ENCODE results near the gene GABARAP. TPM values are rescaled to one million over a fixed set of nuclear protein-coding genes. Genes with fewer than 3 reads are reported as not detected.

GABARAP gene
- total and polyA plus RNA-seq, 2 of the 13 experiments (the other 11 are each of a cell fraction or from before 2014, with no cell fraction given) = 161 to 310 TPM

DNA sequence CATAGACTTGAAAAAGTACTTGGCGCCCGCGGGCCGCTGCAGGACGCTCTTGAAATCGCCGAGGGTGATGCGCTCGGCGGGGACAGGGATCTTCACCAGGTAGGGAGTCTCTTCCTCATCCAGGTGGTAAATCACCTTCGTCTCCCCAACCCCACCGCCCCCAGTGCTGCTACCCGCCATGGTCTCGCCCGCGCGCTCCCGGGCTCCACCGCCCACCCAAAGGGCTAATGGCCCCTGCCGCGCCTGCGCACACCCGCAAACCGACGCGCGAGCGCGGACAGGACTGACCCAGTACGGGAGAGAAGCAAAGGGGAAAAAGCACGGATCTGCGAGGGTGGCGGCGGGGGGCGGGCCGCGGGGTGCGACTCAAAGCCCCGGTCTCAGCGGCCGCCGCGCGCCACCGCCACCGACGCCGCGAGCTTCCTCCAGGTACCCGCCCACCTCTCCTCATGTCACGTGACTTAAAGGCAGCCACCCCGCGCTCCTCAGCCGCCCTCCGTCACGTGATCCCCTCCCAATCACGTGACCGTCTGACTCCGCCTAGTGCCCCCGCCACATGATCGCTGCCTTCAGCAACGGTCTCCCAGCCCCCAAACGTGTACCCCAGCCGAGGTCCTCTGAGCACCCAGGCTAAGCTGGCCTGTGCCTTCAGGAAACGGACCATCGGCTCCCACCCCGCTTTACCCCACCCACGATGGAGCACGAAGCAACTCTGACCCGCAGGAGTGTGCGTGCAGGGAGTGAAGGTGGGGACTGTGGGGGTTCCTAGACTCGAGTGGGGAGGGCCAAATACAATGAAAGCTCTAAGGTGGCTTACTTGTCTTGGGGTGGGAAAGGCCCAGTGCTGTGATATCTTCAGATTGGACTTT, 7.9 kb downstream of the GABARAP start, which contains the start of gene DVL2 (continued):
- no peak for TF ChIP-seq TRAFD1 (CRISPR knock-in tag; IDR thresholded peaks at IDR 0.05; ENCODE audit: borderline replicate concordance)
- no peak for TF ChIP-seq DPF2 (CRISPR knock-in tag; IDR thresholded peaks at IDR 0.05; ENCODE audit: borderline replicate concordance, low read depth)
- TF ChIP-seq, protein P1, sequence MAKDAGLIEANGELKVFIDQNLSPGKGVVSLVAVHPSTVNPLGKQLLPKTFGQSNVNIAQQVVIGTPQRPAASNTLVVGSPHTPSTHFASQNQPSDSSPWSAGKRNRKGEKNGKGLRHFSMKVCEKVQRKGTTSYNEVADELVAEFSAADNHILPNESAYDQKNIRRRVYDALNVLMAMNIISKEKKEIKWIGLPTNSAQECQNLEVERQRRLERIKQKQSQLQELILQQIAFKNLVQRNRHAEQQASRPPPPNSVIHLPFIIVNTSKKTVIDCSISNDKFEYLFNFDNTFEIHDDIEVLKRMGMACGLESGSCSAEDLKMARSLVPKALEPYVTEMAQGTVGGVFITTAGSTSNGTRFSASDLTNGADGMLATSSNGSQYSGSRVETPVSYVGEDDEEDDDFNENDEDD (CRISPR knock-in tag; IDR thresholded peaks at IDR 0.05; ENCODE audit: borderline replicate concordance) = peak; percentile 93
- peak; percentile 66; the same call in 1 of the 2 replicates for TF ChIP-seq MIER2 (CRISPR knock-in tag; IDR thresholded peaks at IDR 0.05)
- peak; percentile 53; the same call in 1 of the 2 replicates for TF ChIP-seq MED13 (CRISPR knock-in tag; IDR thresholded peaks at IDR 0.05)
- TF ChIP-seq NFYC (CRISPR knock-in tag; IDR thresholded peaks at IDR 0.05) = peak; percentile 52; the same call in 1 of the 2 replicates
- no peak for TF ChIP-seq XBP1 (CRISPR knock-in tag; IDR thresholded peaks at IDR 0.05)
- no peak for TF ChIP-seq SMARCE1 (IDR thresholded peaks at IDR 0.05; ENCODE audit: borderline replicate concordance)
- TF ChIP-seq NFIC (IDR thresholded peaks at IDR 0.05; ENCODE audit: low read length) = peak; percentile 54; the same call in 1 of the 2 replicates
- no peak; the same call in 1 of the 2 replicates for TF ChIP-seq ZNF761 (CRISPR knock-in tag; conservative IDR thresholded peaks at IDR 0.05)
- TF ChIP-seq NFAT5 (CRISPR knock-in tag; IDR thresholded peaks at IDR 0.05) = peak; percentile 72; the same call in 1 of the 2 replicates
- TF ChIP-seq SYNCRIP (IDR thresholded peaks at IDR 0.05; ENCODE audit: insufficient read depth, low read depth, low read length) = no peak
- TF ChIP-seq, protein P2, sequence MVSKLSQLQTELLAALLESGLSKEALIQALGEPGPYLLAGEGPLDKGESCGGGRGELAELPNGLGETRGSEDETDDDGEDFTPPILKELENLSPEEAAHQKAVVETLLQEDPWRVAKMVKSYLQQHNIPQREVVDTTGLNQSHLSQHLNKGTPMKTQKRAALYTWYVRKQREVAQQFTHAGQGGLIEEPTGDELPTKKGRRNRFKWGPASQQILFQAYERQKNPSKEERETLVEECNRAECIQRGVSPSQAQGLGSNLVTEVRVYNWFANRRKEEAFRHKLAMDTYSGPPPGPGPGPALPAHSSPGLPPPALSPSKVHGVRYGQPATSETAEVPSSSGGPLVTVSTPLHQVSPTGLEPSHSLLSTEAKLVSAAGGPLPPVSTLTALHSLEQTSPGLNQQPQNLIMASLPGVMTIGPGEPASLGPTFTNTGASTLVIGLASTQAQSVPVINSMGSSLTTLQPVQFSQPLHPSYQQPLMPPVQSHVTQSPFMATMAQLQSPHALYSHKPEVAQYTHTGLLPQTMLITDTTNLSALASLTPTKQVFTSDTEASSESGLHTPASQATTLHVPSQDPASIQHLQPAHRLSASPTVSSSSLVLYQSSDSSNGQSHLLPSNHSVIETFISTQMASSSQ (IDR thresholded peaks at IDR 0.05; ENCODE audit: low read depth) = peak; percentile 35; the same call in 1 of the 2 replicates
- TF ChIP-seq, protein P2 (CRISPR knock-in tag; IDR thresholded peaks at IDR 0.05; ENCODE audit: borderline replicate concordance) = peak; percentile 72; the same call in 1 of the 2 replicates
- TF ChIP-seq CENPX (CRISPR knock-in tag; IDR thresholded peaks at IDR 0.05) = no peak
- no peak for TF ChIP-seq MAFG (CRISPR knock-in tag; IDR thresholded peaks at IDR 0.05)
